HG02938 (cell line): ENCODE measurements around the gene C18orf32.
"Not testable (repeated sequence)": the region's sequence is repeated elsewhere in the genome, so short reads cannot be mapped to it uniquely, and the experiment has no call there.

Source experiments
- ATAC-seq: cut with Tn5 transposase; IDR thresholded peaks from one replicate; pipeline ENCODE4 v1.9.1; 2021; ENCODE audit warnings: mild to moderate bottlenecking, moderate library complexity; ENCODE audit not compliant: unreplicated experiment

Gene C18orf32

DNA sequence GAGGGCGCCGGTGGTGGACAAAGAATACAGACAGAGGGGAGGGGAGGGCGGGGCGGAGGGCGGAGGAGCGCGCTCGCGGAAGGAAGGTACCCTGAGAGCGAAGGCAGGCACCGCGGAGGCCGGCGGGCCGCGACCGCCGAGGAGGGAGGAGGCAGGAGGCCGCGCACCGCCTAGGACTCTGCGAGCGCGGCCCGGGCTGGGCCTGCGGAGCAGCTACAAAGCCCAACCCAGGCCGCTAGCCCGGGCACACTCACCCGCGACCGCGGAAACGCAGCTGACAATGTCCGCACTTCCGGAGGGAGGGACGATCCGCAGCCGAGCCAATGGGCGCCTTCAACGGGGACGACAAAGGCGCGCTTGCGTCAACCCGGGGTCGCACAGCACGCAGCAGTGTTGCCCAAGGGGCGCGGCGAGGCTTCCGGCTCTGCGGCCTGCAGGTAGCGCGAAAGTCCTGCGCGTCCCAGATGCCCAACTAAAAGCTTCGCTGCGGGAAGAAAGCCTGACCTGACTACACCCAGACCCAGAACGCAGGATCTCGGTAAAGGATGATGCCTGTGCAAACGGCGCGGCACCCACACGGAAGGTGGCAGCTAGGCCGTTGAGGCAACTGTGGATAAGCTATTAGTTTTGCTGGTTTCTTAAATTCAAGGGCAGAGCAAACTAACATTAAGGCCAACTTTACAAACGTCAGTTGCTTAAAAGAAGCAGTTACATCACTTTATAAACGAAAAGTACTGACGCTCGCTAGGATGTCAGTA lies at the start of gene C18orf32:
C18orf32 (minus strand) TSS at position 282 of the 758 bp plus-strand sequence. CDS start 3,486 bp downstream, outside the sequence.
- ATAC-seq = peak; percentile 93

DNA sequence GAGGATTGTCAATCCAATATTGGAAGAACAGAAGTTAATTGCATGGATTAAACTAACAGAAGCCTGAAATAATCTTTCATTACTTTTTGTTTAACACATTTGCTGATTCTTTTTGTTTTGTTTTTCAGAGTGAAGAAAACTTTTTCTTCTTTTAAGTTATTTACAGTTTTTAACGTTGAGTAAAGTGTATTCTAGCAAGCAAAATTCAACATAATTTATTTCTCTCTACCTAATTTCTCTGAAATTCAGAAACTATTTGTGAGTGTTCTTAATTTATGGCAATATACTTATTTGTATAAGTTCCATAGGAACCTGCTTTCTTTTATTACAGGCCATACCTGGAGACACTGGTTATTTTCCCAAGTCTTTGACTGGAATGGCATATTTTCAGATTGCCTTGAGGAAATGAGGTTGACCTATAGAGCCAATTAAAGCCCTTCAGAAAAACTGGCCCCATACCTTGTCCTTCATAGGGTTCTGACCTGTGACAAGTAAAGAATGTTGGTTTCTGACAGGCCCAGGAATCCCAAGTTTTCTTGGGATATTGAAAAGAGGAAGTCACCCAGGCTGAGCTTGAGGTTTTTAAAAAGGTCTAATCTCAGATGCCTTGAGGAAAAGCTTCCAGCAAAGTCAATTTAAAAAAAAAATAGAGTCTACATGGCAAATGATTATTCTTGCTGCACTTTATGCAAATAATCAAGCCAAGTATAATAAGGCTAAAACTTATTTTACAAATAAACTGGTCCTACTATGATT lies 48.0 kb upstream of the C18orf32 start:
- no peak for ATAC-seq

DNA sequence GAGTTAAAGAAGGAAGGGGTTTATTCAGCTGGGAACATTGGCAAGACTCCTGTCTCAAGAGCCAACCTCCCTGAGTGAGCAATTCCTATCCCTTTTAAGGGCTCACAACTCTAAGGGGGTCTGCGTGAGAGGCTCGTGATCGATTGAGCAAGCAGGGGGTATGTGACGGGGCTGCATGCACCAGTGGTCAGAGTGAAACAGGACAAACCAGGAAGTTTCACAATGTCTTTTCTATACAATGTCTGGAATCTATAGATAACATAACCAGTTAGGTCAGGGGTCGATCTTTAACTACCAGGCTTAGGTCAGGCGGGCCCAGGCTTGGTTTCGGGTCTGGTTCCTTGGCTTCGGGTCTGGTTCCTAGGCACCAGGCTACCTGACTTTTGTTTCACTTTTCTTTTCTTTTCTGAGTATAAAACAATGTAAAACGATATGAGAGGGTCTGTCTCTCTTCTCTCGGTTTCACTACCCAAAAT lies 44.7 kb upstream of the C18orf32 start:
- no peak for ATAC-seq

- no peak for ATAC-seq
These were observed 42.6 kb upstream of the C18orf32 start for GRCh38 chr18:49529596-49529995.

GRCh38 chr18:49527631-49528327 lies 40.7 kb upstream of the C18orf32 start:
- no peak for ATAC-seq

- no peak for ATAC-seq
These were observed 38.9 kb upstream of the C18orf32 start for GRCh38 chr18:49525981-49526380.

DNA sequence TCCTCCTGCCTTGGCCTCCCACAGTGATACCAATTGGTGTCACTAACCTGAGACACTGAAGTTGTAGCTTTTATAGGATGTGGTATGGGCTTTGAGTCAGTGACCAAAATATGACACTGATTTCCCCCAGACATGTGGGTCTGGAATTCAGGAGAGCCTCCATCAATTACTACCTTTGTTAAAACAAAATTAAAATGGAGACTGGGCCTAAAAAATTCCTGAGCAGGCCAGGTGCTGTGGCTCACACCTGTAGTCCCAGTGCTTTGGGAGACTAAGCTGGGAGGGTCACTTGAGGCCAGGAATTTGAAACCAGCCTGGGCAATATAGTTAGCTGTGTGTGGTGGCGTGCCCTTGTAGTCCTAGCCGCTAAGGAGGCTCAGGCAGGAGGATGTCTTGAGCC lies 37.9 kb upstream of the C18orf32 start:
- no peak for ATAC-seq

DNA sequence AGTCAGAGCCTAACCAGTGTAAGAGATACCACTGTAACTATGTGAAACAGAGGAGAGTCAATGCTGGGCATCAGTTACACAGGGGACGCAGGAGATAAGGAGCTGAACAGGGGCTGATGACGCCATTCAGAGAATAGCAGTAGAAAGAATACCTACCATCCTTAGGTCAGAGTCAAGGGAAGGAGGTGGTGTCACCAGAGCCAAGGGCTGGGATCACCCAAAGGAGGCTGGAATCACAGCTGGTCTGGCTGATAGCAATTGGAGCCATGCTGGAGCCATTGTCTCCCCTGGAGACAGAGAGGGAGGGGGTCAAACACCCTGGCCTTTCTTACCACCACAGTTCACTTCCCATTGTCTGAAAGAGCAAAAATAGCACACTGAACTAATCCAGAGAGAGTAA lies 37.3 kb upstream of the C18orf32 start:
- no peak for ATAC-seq

- ATAC-seq = not testable (repeated sequence)
These were observed 36.6 kb upstream of the C18orf32 start for GRCh38 chr18:49523580-49524093.

DNA sequence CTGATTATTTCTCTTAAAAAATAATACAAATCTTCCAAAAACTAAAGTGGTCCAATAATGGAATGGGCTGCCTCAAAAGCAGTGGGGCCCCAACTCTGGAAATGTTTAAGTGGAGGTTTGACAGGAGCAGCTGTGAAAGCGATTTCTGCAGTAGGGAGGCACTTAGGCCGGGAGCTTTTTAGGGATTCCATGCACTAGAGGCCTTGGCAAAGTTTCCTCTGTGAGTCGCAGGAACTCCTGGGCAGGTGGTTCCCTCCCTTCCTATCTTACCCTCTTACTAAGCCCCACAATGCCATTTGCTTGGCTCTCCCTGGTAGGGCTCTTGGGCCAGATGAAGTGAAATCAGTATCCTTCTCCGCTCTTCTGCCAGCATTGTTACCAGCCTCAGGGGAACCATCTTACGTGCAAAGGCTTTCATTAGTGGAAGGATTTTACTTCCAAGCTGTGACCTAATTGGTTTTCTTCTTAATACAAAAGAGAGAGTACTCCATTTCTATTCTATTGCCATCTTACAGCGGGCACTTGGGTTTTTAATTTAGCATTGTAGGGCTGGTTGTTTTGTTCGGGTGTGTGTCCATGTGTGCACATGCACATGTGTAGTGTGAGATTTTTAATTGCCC lies 34.3 kb upstream of the C18orf32 start:
- no peak for ATAC-seq

- no peak for ATAC-seq
These were observed 33.7 kb upstream of the C18orf32 start for GRCh38 chr18:49520661-49521145.

DNA sequence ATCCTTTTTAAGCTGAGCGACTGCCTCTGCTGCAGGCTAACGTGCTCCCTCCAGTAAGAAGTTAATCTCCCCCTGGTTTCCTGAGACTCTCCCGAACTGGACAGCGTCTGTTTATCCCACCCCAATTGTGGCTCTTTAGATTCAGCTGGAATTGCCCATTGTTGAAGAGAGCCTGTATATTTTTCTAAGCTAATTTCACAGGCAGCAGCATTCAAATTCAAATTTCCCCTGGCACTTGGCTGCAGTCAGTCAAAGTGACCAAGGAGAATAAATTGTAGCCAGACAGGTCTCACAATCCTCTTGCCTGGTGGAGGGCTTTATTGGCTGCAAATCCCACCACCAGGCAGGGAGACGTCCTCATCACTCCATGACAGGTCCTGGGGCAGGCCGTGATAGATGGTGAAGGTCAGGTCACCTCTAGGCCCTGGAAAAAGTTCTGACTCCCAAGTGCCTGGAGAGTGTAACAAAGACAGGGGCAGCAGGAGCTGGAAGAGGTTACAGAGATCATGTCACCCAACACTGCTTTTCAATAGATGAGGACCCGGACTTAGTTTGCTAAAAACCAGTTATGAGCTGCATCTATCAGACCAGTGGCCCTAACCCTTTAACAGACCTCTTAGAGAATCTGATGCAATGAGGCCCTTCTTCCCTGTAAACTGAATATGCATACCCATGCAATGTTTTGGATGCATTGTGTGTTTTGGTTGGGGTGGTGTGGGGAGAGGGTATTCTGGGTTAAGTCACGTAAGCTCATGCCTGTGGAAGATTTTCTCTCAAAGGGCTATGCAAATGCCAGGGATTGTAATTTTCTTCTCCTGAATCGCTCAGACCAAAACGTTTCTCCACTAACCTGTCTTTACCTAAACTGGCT lies 32.3 kb upstream of the C18orf32 start:
- ATAC-seq = no peak

- no peak for ATAC-seq
These were observed 30.4 kb upstream of the C18orf32 start for GRCh38 chr18:49517483-49517882.

GRCh38 chr18:49515516-49515915 lies 28.5 kb upstream of the C18orf32 start:
- no peak for ATAC-seq

GRCh38 chr18:49515003-49515402 lies 28.0 kb upstream of the C18orf32 start:
- not testable (repeated sequence) for ATAC-seq

- ATAC-seq = no peak
These were observed 27.5 kb upstream of the C18orf32 start for GRCh38 chr18:49514577-49514976.

DNA sequence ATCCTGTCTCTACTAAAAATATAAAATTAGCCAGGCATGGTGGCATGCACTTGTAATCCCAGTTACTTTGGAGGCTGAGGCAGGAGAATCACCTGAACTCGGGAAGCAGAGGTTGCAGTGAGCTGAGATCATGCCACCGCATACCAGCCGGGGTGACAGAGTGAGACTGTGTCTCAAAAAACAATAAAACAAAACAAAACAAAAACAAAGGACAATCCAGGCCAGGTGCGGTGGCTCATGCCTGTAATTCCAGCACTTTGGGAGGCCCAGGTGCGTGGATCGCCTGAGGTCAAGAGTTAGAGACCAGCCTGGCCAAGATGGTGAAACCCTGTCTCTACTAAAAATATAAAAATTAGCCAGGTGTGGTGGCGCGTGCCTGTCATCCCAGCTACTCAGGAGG lies 25.8 kb upstream of the C18orf32 start:
- ATAC-seq = not testable (repeated sequence)

- no peak for ATAC-seq
These were observed 23.5 kb upstream of the C18orf32 start for GRCh38 chr18:49510393-49511115.

DNA sequence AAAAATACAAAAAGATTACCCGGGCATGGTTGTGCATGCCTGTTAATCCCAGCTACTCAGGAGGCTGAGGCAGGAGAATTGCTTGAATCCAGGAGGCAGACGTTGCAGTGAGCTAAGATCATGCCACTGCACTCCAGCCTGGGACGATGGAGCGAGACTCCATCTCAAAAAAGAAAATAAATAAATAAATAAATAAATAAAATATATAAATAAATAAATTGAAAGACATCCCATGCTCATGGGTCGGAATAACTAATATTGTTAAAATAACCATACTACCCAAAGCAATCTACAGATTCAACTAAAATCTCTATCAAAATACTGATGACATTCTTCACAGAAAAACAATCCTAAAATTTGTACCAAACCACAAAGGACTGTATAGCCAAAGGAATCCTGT lies 19.4 kb upstream of the C18orf32 start:
- not testable (repeated sequence) for ATAC-seq
